HFFc6 (cell line): ENCODE measurements around the gene FAM168A. TPM values are rescaled to one million over a fixed set of nuclear protein-coding genes. Genes with fewer than 3 reads are reported as not detected.

Experiments used
- DNase-seq: peaks from one replicate; pipeline ENCODE4 v3.0.0-alpha.2; 2018
- H3K27ac Mint-ChIP-seq: 2 replicates; pipeline ENCODE4 v1.8.0; 2020; ENCODE audit warnings: mild to moderate bottlenecking, mixed read lengths
- H3K27me3 Mint-ChIP-seq: 2 replicates; pipeline ENCODE4 v1.8.0; 2021; ENCODE audit warnings: mild to moderate bottlenecking, moderate library complexity, mixed read lengths; ENCODE audit not compliant: insufficient read depth
- H3K36me3 Mint-ChIP-seq: 2 replicates; pipeline ENCODE4 v1.8.0; 2021; ENCODE audit warnings: low read depth, mixed read lengths
- H3K4me1 Mint-ChIP-seq: 2 replicates; pipeline ENCODE4 v1.8.0; 2020; ENCODE audit warnings: low read depth, mixed read lengths
- H3K4me3 Mint-ChIP-seq: 2 replicates; pipeline ENCODE4 v1.8.0; 2020; ENCODE audit warnings: mild to moderate bottlenecking, moderate library complexity, mixed read lengths
- H3K9me3 Mint-ChIP-seq: 2 replicates; pipeline ENCODE4 v1.8.0; 2020; ENCODE audit warnings: mild to moderate bottlenecking, mixed read lengths
- total RNA-seq, 6 experiments: library from RNA; stranded (reverse); fragmentation: NEBNext Ultra II Directional; extraction: Animal tissue kit (Norgen Biotek cat#: 25700); gene quantifications; 2 replicates in 1 of 6; 3 replicates in 5 of 6; pipeline ENCODE4 v1.2.3, GENCODE V29; 2021
- TF ChIP-seq, protein P1 (sequence below): fragments of 200-600 bp; sonication (generic); IDR thresholded peaks from 2 replicates; pipeline ENCODE4 v1.5.0; 2021; ENCODE audit warnings: antibody characterized with exemption, mild to moderate bottlenecking

The FAM168A gene
- total RNA-seq, 6 experiments from 2014 or later: 32.6 to 40.1 (median 38.8) TPM

DNA sequence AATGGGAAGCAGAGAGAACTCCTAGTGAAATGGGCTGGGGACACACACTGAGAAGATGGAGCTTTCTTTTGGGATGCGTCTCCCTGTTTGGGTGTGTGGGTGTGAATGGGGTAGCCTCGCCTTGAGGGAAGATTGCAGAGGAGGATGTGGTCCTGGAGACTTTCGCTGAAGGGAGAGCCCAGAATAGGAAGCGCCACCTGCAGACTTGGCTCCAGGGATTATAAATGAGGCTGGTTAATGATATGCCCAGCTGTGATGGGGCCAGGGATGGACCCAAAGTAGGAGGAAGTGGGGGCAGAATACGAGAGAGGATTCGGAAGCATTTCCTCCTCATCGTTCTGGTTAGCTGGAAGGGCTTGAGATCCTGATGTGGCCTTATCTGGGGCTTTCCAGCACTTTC is 208.0 kb downstream of the FAM168A start:
- Mint-ChIP-seq H3K27me3 (peaks cover 1% of the 10 kb centered on the region), H3K9me3 (no peaks in the 10 kb centered on the region), H3K4me1 (peaks cover 34% of the 10 kb centered on the region), H3K27ac (no peak overlapping the region), H3K4me3 (no peak overlapping the region), H3K36me3 (no peaks in the 10 kb centered on the region)
- no peak for DNase-seq
- TF ChIP-seq, protein P1, sequence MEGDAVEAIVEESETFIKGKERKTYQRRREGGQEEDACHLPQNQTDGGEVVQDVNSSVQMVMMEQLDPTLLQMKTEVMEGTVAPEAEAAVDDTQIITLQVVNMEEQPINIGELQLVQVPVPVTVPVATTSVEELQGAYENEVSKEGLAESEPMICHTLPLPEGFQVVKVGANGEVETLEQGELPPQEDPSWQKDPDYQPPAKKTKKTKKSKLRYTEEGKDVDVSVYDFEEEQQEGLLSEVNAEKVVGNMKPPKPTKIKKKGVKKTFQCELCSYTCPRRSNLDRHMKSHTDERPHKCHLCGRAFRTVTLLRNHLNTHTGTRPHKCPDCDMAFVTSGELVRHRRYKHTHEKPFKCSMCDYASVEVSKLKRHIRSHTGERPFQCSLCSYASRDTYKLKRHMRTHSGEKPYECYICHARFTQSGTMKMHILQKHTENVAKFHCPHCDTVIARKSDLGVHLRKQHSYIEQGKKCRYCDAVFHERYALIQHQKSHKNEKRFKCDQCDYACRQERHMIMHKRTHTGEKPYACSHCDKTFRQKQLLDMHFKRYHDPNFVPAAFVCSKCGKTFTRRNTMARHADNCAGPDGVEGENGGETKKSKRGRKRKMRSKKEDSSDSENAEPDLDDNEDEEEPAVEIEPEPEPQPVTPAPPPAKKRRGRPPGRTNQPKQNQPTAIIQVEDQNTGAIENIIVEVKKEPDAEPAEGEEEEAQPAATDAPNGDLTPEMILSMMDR: no peak

DNA sequence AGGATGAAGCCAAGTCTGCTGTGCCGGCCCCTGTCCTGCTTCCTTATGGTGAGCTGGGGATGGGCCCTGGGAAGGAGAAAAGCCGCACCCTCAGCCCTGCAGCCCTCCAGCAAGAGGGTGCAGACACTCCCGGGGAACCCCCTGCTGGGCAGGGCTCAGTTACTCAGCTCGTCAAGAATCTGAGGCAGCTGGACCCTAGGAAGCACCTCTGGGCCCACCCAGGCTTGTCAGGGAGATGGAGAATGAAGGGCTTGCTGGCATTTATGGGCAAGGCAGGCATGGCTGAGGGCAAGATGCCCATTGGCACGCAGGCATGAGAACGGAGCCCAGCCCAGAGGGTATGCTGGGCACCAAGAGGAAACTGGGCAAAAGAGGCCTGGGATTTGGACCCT is 208.8 kb downstream of the FAM168A start:
- Mint-ChIP-seq H3K27me3 (peaks cover 1% of the 10 kb centered on the region), H3K27ac (no peak overlapping the region), H3K9me3 (no peaks in the 10 kb centered on the region), H3K36me3 (no peaks in the 10 kb centered on the region), H3K4me1 (peaks cover 34% of the 10 kb centered on the region), H3K4me3 (no peak overlapping the region)
- no peak for DNase-seq
- TF ChIP-seq, protein P1: no peak

DNA sequence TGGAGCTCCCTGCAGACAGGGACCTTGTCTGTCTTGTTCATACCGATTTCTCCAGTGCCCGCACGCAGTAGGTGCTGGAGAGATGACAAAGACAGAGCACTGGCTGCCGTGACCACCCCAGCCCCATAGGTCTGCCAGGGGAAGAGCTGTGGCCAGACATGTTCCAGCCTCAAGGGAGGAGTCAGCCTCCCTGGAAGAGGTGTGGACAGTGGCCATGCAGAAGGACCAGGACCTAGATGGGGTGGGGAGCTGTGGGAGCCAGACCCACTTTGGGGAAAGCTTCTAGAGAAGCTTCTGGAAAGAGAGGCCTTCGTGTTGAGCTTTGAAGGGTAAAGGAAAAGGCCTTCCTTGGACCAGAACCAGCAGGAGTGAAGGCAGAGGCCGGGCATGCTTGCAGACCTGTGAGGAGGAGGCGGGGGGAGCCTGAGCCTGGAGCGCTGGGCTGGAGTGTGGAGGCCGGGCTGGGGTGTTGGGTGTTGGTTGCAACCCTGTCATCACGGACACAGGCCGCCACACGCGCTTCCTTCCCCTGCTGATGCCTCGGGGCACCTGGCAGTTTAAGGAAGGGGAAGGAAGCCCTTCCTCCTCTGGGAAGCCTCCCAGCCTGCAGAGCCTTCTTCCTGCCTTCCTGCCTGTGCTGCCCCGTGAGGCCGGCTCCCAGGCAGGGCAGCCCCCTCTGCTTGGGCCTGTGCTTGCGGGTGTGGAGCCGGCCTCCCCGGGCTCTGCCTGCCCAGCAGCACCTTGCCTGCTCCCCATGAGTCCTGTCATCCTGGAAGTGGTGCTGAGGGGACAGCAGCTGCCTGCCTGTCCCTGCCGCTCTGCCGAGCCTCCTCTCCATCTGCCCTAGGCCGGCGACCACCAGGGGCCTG is 209.4 kb downstream of the FAM168A start:
- Mint-ChIP-seq H3K27ac (peak overlapping the region; percentile 24; the same call in 1 of the 2 replicates), H3K36me3 (no peaks in the 10 kb centered on the region), H3K4me3 (no peak overlapping the region; the same call in 1 of the 2 replicates), H3K4me1 (peaks cover 32% of the 10 kb centered on the region), H3K9me3 (no peaks in the 10 kb centered on the region), H3K27me3 (peaks cover 1% of the 10 kb centered on the region)
- TF ChIP-seq, protein P1: no peak
- DNase-seq: peak; percentile 39

DNA sequence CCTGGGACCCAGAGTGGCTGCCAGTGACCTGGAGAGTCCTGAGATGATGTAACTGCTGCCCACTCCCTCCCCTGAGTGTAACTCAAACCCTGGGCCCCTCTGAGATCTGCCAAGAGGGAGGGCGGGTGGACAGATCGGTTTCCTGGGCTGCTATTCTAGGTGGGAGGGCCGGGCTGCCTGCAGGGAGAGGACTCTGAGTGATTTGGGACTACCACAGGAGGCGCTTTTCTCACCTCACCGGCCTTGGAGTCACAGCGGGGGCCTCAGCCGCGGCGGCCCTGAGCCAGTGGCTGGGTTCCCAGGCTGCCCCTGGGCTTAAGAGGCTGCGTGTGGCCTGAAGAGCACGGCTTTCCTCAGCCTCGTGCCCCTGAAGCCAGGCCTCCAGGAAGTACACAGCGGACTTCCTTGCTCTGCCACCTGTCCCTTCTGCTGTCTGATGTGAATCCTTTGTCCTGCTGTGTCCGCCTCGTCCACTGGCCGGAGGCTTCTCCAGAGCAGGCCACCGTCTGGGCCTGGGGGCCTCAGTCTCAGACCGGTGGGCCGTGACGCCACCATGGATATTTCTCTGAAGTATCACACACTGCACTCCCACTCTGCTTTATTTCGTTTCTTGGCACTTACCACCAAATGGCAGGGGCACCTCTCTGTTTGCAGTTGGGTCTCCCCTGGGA is 210.2 kb downstream of the FAM168A start:
- Mint-ChIP-seq H3K4me1 (peaks cover 24% of the 10 kb centered on the region), H3K27me3 (peaks cover 1% of the 10 kb centered on the region), H3K9me3 (no peaks in the 10 kb centered on the region), H3K4me3 (no peak overlapping the region; the same call in 1 of the 2 replicates), H3K36me3 (no peaks in the 10 kb centered on the region), H3K27ac (peak overlapping the region; percentile 24; the same call in 1 of the 2 replicates)
- DNase-seq: no peak
- TF ChIP-seq, protein P1: no peak

DNA sequence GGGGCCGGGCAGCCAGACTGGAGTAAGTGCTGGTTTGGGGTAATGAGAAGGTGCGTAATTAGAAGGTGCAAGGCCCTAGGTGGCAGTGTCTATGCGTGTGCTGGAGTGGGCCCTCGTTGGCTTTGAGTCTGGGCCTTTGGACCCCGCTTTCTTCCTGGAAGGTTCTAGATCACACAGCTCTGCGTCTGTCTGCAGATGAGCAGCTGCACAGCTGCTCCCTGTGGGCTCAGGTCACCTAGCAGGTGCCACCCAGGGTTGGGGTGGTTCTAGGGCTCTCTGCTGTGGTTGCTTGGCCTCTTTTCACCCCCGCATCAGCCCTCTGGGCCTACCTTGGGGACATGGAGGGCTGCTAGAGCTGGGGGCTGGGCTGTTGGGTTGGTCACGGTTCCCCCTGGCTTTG is 211.4 kb downstream of the FAM168A start:
- Mint-ChIP-seq H3K27me3 (no peaks in the 10 kb centered on the region; the same call in 1 of the 2 replicates), H3K4me3 (no peak overlapping the region), H3K27ac (no peak overlapping the region), H3K36me3 (no peaks in the 10 kb centered on the region), H3K9me3 (no peaks in the 10 kb centered on the region), H3K4me1 (peaks cover 24% of the 10 kb centered on the region)
- no peak for DNase-seq
- TF ChIP-seq, protein P1: no peak
